ENCODE data around the gene NYAP1.
"Not testable (repeated sequence)": the region's sequence is repeated elsewhere in the genome, so short reads cannot be mapped to it uniquely, and the experiment has no call there.

NYAP1 gene

GRCh38 chr7:100452513-100452912 lies 31.2 kb upstream of the NYAP1 start:
- H3K4me3 ChIP-seq (ENCODE audit: low read depth, low read length): no peak overlapping the region

GRCh38 chr7:100453854-100454253 lies 29.9 kb upstream of the NYAP1 start:
- H3K4me3 ChIP-seq (ENCODE audit: low read depth, low read length): not testable (repeated sequence)

More at GRCh38 chr7:100452513-100452912, 31.2 kb upstream of the NYAP1 start:
- no peak for TF ChIP-seq CTCF (IDR thresholded peaks at IDR 0.05; ENCODE audit: borderline replicate concordance, insufficient read depth, low read depth, low read length)

- no peak overlapping the region for H3K4me3 ChIP-seq (ENCODE audit: low read depth, low read length)
Observed at GRCh38 chr7:100455206-100455605, 28.5 kb upstream of the NYAP1 start.

GRCh38 chr7:100456562-100456961 lies 27.2 kb upstream of the NYAP1 start:
- H3K4me3 ChIP-seq (ENCODE audit: low read depth, low read length): no peak overlapping the region
- TF ChIP-seq CTCF (IDR thresholded peaks at IDR 0.05; ENCODE audit: borderline replicate concordance, insufficient read depth, low read depth, low read length): no peak

More at GRCh38 chr7:100455206-100455605, 28.5 kb upstream of the NYAP1 start:
- no peak for TF ChIP-seq CTCF (IDR thresholded peaks at IDR 0.05; ENCODE audit: borderline replicate concordance, insufficient read depth, low read depth, low read length)

- H3K4me3 ChIP-seq (ENCODE audit: low read depth, low read length): no peak overlapping the region
- no peak for TF ChIP-seq CTCF (IDR thresholded peaks at IDR 0.05; ENCODE audit: borderline replicate concordance, insufficient read depth, low read depth, low read length)
Observed at GRCh38 chr7:100457033-100457432, 26.7 kb upstream of the NYAP1 start.

- TF ChIP-seq CTCF (IDR thresholded peaks at IDR 0.05; ENCODE audit: borderline replicate concordance, insufficient read depth, low read depth, low read length): no peak
- no peak within 1 kb of the TSS for H3K4me3 ChIP-seq (ENCODE audit: low read depth, low read length)
Observed at GRCh38 chr7:100464210-100464660, 19.5 kb upstream of the NYAP1 start, which contains the start of gene SPACDR. Gene SPACDR (minus strand): TSS chr7:100464260. CDS start chr7:100464025, 235 bp downstream.

GRCh38 chr7:100464791-100465190 lies 18.9 kb upstream of the NYAP1 start:
- no peak overlapping the region for H3K4me3 ChIP-seq (ENCODE audit: low read depth, low read length)
- no peak for TF ChIP-seq CTCF (IDR thresholded peaks at IDR 0.05; ENCODE audit: borderline replicate concordance, insufficient read depth, low read depth, low read length)

GRCh38 chr7:100465299-100465698 lies 18.4 kb upstream of the NYAP1 start:
- no peak overlapping the region for H3K4me3 ChIP-seq (ENCODE audit: low read depth, low read length)

More at GRCh38 chr7:100465299-100465698, 18.4 kb upstream of the NYAP1 start:
- TF ChIP-seq CTCF (IDR thresholded peaks at IDR 0.05; ENCODE audit: borderline replicate concordance, insufficient read depth, low read depth, low read length): no peak

All from GM12875 (cell line).